GM21576 (cell line): ENCODE measurements around the gene CNKSR1.

Experiments
- ATAC-seq: cut with Tn5 transposase; IDR thresholded peaks from one replicate; pipeline ENCODE4 v1.9.1; 2021; ENCODE audit warnings: mild to moderate bottlenecking, moderate library complexity; ENCODE audit not compliant: unreplicated experiment

CNKSR1 gene

GRCh38 chr1:26177182-26177684, at the start of gene CNKSR1:
Gene CNKSR1, plus strand, starts transcription at chr1:26177491. Its CDS starts 57 bp downstream, at chr1:26177548.
- ATAC-seq, result no peak

GRCh38 chr1:26129778-26130177, 47.5 kb upstream of the CNKSR1 start:
- no peak for ATAC-seq

- no peak for ATAC-seq
Measured at GRCh38 chr1:26130695-26131094, 46.6 kb upstream of the CNKSR1 start.

- ATAC-seq, result no peak
Measured at GRCh38 chr1:26132128-26132833, 45.0 kb upstream of the CNKSR1 start.

GRCh38 chr1:26132834-26133167, 44.5 kb upstream of the CNKSR1 start:
- no peak for ATAC-seq

GRCh38 chr1:26134466-26134865, 42.8 kb upstream of the CNKSR1 start:
- no peak for ATAC-seq

- no peak for ATAC-seq
Measured at GRCh38 chr1:26138974-26139558, 38.2 kb upstream of the CNKSR1 start.

- ATAC-seq, result no peak
Measured at GRCh38 chr1:26142159-26142558, 35.1 kb upstream of the CNKSR1 start.

- no peak for ATAC-seq
Measured at GRCh38 chr1:26145041-26145959, 32.0 kb upstream of the CNKSR1 start.

GRCh38 chr1:26145960-26146294, 31.4 kb upstream of the CNKSR1 start:
- no peak for ATAC-seq

GRCh38 chr1:26148887-26149286, 28.4 kb upstream of the CNKSR1 start:
- ATAC-seq, result no peak

- no peak for ATAC-seq
Measured at GRCh38 chr1:26153966-26154532, 23.2 kb upstream of the CNKSR1 start.

GRCh38 chr1:26154750-26155149, 22.5 kb upstream of the CNKSR1 start:
- ATAC-seq, result no peak

GRCh38 chr1:26155370-26156284, 21.7 kb upstream of the CNKSR1 start:
- no peak for ATAC-seq

- no peak for ATAC-seq
Measured at GRCh38 chr1:26156285-26157038, 20.8 kb upstream of the CNKSR1 start.

- ATAC-seq, result no peak
Measured at GRCh38 chr1:26158271-26158907, 18.9 kb upstream of the CNKSR1 start.

GRCh38 chr1:26158908-26159742, 18.2 kb upstream of the CNKSR1 start, which contains the start of gene FAM110D:
Gene FAM110D, plus strand, starts transcription at chr1:26159079. Its CDS starts 2,213 bp downstream, at chr1:26161292.
- no peak for ATAC-seq

- no peak for ATAC-seq
Measured at GRCh38 chr1:26159743-26160039, 17.6 kb upstream of the CNKSR1 start.
